Right ventricle myocardium superior (tissue), 1 donor: ENCODE results near the gene CREB5. TPM values are rescaled to one million over a fixed set of nuclear protein-coding genes. Genes with fewer than 3 reads are reported as not detected.
A peak's percentile ranks its signal among the peaks of the same experiment; 100 is the strongest.
"Not testable (repeated sequence)": the region's sequence is repeated elsewhere in the genome, so short reads cannot be mapped to it uniquely, and the experiment has no call there.

ENCODE experiments used
- ATAC-seq: fragments of 200-7000 bp; cut with Tn5 transposase; one replicate; pipeline ENCODE4 v1.9.1; 2020; ENCODE audit warnings: mild to moderate bottlenecking; ENCODE audit not compliant: poor library complexity
- DNase-seq: peaks from one replicate; pipeline ENCODE4 v3.0.0-alpha.2; 2020
- intact Hi-C: fragments of 100-400 bp; cut with DNase I; formaldehyde crosslinking; loops from one replicate; pipeline ENCODE4 v1.11.2; 2022
- total RNA-seq: library from RNA; stranded (reverse); fragmentation: NEBNext Ultra II Directional; extraction: Animal tissue kit (Norgen Biotek cat#: 25700); gene quantifications from one replicate; pipeline ENCODE4 v1.2.1, GENCODE V29; 2021
- donor health status: DM: no; HTN: yes; CAD: no; lungs with severe emphysema.

The CREB5 gene
- total RNA-seq, 1 donor from 2014 or later, result 4.7 TPM

GRCh38 chr7:28551766-28552165 lies 139.4 kb downstream of the CREB5 start:
- intact Hi-C loops, ATAC-seq, DNase-seq: not testable (repeated sequence)

DNA sequence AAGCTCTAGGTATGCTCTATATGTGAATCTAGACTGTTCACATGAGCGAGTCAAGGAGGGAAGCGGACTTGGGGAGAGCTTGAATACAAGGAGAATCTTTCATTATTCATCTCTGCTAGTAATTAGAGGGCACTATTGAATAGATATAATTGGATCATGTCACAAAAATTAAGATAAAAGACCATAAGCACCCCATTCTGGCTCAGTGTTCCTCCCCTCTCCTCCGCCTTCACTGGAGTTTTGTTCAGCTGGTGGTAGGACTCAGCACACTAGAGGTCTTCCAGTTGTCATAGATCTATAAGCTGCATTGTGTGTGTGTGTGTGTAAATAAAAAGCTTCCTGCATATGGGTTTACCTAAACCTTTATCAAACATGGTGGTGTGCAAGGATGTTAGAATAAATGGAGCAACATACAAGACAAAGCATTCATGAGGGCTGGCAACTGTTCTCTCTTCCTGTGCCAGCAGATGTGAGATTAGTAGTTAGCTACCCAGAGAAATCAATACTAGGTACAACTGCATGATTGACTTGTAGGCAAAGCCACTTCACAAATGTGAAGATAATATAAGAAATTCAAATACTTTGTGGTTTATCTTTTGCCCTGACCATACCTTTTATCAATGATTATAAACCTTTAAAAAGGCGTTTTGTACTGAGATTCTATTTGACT lies 142.6 kb downstream of the CREB5 start:
- ATAC-seq (no peak), DNase-seq (no peak)
- intact Hi-C loops, result no loop called here

GRCh38 chr7:28556025-28556424 lies 143.7 kb downstream of the CREB5 start:
- DNase-seq (no peak), ATAC-seq (no peak)
- intact Hi-C loops, result no loop called here

- ATAC-seq, result no peak
- intact Hi-C loops, result no loop called here
- DNase-seq, result no peak
Observed at GRCh38 chr7:28556671-28557070, 144.4 kb downstream of the CREB5 start.

DNA sequence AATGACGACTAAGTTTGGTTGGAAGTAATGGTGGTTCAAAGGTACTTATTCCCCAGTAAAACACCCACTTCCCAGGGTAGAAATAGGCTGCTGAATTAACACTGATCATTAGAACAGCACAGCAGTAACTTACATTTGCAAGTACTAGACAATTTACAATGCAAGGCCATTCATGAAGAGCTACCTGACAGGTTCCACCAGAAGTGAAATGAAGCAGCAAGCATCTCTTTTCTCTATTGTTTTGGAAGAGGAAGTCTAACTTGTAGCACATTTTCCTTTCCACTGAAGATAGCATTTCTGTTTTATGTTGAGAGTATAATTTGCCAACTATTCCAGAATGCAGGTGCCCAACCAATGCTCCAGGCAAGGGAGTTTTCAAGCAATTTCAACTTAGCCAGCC lies 145.9 kb downstream of the CREB5 start:
- ATAC-seq, result no peak
- intact Hi-C loops, result no loop called here
- DNase-seq, result no peak

DNA sequence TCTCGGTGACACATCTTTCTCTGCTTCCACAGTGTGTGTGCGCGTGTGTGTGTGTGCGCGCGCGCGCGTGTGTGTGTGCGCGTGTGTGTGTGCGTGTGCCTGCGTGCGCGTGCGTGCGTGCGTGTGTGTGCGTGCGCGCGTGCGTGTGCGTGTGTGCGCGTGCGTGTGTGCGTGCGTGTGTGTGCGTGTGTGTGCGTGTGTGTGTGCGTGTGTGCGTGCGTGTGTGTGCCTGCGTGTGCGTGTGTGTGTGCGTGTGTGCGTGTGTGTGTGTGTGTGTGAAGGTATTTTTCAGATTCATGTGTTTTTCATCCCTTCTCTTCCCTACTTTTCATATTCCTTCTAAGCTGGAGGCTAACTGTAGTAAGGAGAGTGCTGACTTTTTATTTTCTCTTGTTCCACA lies 148.4 kb downstream of the CREB5 start:
- ATAC-seq (no peak), DNase-seq (no peak)
- intact Hi-C loops, result no loop called here

DNA sequence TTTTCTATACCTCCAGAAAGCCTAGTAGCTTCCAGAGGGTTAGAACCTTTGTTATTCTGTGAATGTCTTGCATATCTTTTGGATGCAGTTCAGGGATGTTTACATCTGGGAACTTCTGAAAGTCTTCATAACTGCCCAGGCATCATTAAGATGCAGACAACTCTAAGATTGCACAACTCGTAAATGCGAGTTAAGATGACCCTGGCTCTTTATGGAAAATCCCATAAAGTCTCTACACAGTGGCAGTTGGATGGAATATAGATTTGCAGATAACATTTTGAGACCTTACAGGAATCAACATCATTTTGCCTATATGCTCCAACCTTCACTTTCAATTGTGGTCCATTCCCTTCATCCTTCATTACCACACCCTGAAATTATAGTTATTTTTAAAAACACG lies 151.7 kb downstream of the CREB5 start:
- intact Hi-C loops, result no loop called here
- DNase-seq, result no peak
- ATAC-seq, result no peak

DNA sequence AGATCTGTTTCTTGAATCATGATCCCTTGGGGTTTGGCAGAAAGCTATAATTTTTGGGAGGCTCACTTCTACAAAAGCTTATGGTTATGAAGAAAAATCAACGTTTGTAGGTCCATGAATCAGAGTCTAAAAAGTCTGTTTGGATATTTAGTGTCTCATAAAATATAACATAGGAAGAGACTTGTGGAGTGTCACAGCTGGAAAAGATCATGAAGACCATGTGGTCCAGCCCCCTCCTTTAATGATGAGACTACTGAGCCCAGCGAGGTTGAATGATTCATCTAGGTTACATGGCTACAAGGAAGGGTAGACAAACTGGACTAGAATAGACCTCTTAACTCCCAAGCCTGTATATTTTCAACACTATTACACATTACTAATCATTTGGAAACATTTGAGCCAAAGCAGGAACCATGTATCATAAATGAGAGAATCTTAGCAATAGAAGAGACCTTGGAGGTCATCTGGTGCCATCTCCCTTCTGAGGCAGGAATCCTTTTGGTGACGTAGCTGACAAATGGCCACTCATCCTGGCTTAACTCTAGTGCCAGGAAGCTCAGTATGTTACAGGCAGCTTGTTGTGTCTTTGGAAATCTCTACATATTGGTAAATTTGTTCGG lies 152.5 kb downstream of the CREB5 start:
- DNase-seq, result no peak
- ATAC-seq, result no peak
- intact Hi-C loops, result no loop called here

- DNase-seq, result no peak
- intact Hi-C loops, result no loop called here
Observed at GRCh38 chr7:28565980-28566379, 153.7 kb downstream of the CREB5 start.

GRCh38 chr7:28570113-28570969 lies 158.0 kb downstream of the CREB5 start:
- intact Hi-C loops, result no loop called here
- ATAC-seq (no peak), DNase-seq (no peak)

More at GRCh38 chr7:28565980-28566379, 153.7 kb downstream of the CREB5 start:
- no peak for ATAC-seq

GRCh38 chr7:28570970-28571288 lies 158.6 kb downstream of the CREB5 start:
- DNase-seq (no peak), ATAC-seq (no peak)
- intact Hi-C loops, result no loop called here

- intact Hi-C loops, result no loop called here
- no peak for DNase-seq
- ATAC-seq, result no peak
Observed at GRCh38 chr7:28571405-28571804, 159.1 kb downstream of the CREB5 start.

DNA sequence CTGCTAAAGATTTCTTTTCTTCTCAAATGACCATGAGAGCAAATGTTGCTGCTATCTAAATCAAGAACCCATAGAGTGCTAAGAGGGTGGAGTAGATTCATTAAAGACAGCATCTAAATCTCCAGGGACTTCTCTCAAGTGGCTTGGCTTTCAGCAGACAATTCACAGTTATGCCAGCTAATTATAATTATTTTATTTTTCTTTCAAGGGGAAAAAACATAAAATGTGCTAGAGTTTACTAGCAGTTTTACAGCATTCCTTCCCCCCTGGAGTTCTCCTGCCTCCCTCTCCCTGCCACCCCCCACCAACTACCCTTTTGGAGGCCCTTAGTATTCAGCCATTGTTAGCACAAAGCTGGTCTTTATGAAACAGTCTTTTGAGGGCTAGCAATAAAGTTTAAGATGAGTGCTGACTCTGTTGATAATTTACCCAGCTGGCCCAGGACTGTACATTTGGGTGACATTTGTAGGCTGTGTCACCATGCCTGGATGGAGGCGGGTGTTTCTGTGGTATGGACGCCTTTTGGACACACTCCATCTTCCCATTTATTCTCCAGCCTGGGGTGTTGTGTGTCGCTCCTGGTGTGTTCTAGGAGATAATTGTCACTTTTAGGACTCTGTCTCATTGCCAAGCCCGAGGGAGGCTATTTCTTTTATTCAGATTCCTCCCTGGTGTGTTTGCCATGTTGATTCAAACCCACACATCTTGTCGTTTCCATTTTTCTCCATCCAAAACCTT lies 160.2 kb downstream of the CREB5 start:
- intact Hi-C loops, result no loop called here
- ATAC-seq (no peak), DNase-seq (no peak)

DNA sequence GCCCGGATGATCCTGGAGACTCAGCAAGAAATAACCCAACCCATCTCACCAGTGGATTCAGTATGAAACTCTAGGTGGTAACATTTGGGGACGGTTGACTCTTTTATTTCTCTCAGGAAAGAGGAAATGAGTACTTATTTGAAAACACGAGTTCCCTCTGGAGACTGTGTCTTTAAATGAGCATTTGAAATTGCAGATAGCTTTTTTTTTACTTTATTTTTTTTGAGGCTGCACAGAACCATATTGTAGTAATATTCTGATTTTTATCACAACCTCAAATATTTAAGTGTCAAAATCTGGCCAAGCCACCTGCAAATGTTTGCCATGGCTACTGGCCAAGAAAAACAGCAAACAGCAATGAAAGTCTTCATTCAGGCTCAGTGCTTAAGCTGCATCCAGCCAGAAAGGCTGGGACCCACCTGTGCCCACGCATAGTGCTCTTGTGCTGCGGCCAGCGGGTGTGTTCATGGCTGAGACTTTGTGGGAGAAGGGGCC lies 160.8 kb downstream of the CREB5 start:
- intact Hi-C loops, result no loop called here
- DNase-seq, result no peak
- ATAC-seq, result peak; percentile 48

DNA sequence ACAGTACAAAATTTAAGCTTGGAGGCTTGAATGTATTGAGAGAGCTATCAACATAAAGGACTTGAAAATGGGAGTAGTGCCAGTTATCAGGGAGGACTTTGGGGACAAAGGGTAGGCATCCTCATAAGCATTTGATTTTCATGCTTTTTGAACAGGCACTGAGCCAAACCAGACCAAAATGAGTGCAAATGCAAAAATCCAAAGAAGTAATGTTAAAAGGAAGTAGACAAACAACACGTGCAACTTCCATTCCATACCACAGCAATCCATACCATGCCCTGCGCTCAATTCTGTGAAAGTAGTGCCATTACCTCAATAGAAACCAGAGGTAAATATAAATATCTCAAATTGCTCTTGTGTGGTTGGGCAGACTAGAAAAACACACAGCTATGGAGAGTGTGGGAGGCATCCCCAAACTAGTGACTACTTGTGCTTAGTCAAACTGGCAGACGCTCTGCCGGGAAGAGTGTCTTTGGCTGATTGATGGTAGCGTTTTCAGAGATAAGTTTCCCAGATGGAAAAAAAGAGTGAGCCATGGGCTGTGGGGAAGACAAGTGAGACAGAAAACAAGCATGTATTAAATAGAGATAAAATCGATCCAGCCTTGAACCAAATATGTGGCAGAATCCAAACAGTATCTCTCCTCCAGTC lies 161.5 kb downstream of the CREB5 start:
- intact Hi-C loops, result no loop called here
- no peak for ATAC-seq
- DNase-seq, result no peak

GRCh38 chr7:28575241-28575643 lies 162.9 kb downstream of the CREB5 start:
- intact Hi-C loops, result no loop called here
- ATAC-seq (no peak), DNase-seq (no peak)

- intact Hi-C loops, result no loop called here
- DNase-seq (no peak), ATAC-seq (no peak)
Observed at GRCh38 chr7:28576656-28577055, 164.3 kb downstream of the CREB5 start.

DNA sequence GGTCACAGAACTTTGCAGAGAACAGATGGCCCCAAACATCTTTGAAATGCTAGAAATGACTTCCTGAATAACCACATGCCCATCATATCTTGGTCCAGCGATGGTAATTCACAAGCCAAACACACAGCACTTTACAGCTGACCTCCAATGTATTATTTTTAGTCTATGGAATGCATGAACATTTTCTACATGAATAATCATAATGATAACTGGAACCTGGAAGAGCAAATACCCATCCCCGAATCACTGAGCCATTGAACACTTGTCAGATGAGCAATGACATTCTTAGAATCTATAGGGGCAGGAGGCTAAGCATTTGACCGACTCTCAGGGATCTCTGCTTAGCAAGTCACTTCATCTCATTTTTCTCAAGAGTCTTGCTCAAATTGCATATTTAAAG lies 167.3 kb downstream of the CREB5 start:
- DNase-seq, result no peak
- ATAC-seq, result no peak
- intact Hi-C loops, result no loop called here

DNA sequence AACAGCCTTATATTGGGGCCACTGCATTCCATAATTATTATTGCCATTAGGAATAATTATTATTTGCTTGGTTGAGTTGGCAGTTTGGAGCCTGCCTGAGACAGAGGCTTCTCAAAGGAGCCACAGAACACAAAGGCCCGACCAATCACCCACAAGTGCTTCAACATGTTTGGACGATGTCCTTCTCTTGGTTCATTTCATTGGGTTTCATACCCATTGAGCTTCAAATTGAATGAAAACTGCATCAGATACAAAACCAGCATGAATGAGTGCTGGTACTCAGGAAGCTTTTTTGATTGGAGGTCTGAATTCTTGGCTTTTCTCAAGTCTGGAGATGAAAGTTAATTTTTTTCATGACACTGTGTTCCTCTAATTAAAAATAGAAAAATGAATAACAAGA lies 168.3 kb downstream of the CREB5 start:
- intact Hi-C loops, result no loop called here
- DNase-seq (no peak), ATAC-seq (no peak)
